SH-SY5Y (cell line): ENCODE data around the gene ZNF790.
A peak's percentile ranks its signal among the peaks of the same experiment; 100 is the strongest.

ENCODE experiments used
- GATA2 ChIP-seq: IDR thresholded peaks from 2 replicates; pipeline ENCODE4 v1.6.1; 2011; ENCODE audit warnings: mild to moderate bottlenecking, low read depth, low read length
- GATA3 ChIP-seq: IDR thresholded peaks from 2 replicates; pipeline ENCODE4 v1.6.1; 2011; ENCODE audit warnings: low read depth, mild to moderate bottlenecking, low read length, moderate library complexity

Gene ZNF790

DNA sequence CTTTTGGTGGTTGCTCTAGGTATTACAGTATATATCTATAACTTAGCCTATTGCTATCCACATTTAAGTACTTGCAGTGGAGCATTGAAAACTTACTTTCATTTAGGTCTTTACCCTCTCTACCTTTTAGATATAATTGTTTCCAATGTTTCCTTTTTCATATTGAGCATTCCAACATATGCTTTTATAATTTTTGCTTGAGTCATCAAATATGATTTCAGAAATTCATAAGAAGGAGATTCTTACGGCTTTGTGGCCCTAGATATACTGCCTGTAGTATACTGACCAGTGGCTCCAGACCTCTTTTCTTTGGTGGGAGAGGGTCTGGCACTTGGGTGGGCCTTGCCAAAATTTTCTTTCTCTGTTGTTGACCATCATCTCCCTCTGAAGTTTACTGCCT, 32.8 kb downstream of the ZNF790 start:
- TF ChIP-seq GATA2 = no peak

DNA sequence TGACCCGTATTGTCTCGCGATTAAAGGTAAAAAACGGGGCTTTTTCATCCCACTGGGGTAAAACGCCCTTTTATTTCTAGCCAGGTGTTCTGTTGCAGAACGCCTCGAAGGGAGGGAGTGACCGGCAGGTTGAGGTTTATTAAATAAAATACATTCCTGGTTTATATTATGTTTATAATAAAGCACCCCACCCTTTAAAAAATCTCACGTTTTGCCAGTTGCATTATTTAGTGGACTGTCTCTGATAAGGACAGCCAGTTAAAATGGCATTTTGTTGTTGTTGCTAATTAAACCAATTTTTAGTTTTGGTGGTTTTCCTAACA, 40.4 kb downstream of the ZNF790 start:
- TF ChIP-seq GATA3 (no peak), GATA2 (no peak)

DNA sequence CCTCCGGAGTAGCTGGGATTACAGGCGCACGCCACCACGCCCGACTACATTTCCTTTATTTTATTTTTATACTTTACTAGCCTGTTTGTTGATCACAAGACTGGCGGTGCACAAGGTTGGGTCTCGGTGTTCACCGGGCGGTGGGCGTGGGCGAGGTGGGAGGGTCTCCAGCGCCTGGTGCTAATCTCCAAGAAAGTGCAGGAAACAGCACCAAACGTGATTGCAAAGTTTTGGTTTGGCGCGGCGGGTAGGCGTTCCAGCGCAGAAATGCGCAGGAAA, 41.5 kb downstream of the ZNF790 start:
- no peak for TF ChIP-seq GATA2
- TF ChIP-seq GATA3 = no peak

DNA sequence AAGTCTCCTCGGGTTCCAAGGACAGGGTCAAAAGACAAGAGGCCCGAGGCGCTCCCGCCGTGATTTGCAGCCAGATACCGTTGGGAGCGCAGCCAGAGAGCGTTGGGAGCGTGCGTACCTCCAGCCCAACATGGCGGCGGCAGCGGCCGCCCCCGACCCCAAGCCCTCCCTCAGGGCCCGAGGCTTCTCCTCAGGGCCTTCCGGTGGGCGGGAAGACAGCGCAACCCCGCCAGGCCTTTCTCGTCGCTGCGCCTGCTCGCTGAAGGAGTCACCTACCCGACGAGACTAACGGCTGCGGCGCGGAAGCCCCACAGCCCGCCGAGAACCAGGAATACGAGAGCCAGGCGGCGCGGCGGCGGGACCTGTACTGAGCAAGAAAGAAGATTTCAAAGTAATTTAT, 62.4 kb downstream of the ZNF790 start:
- TF ChIP-seq GATA2 (no peak), GATA3 (no peak)

DNA sequence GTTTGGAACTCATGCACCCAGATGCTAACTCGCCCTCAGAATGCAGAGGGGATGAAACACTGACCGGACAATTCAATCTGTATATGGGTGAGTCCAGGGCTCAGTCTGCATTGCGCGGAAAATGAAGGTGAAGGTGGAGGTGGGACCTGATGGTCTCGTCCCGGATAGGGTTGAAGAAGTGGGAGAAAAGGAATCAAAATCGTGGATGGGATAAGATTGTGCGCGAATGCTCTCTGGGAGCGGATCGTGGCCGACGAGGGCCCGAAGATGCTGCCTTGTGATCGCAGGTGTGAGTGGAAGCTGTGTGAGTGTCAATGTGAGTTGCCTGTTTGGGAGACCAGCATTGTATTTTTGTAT, 65.0 kb downstream of the ZNF790 start:
- TF ChIP-seq GATA2 (no peak), GATA3 (no peak)

DNA sequence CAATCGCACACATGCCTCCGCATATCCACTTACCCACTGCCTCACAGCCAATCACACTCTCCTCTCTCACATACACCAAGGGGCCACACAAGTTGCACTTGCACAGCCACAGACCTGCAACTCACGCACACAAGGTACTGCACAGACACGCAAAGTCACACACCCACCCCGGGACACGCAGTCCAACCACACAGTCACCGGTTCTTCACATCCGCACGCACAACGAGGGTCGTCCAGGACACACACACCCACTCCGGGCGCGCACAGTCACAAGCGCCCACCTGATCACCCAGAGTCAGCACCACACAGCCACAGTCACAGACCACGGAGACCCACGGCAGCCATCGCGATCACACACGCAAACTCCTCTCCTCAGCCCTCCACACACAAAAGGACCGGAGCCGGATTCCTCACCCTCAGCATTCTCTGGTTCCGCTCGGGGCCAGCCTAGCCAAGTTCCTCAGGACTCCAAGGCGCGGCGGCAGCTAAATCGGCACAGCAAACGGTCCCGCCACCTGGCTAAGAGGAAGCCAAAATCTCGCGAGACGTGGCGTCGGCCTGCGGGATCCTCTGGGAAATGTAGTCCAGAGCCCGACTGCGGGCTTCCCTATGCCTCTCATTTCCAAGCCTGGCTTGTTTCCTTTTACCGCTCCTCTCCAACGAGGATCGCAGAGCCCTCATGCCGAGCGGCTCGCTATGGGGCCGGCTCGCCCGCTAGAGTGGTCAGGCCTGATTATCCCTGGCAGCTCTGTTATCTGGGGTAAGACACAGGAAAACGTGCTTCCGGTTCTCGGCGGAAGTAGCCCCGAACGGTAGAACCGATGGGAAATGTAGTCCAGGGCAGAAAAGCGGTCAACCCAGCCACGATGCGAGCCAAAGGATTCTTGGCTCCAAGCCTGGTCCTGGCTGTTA, 65.6 kb downstream of the ZNF790 start, which contains the start of gene ZNF850:
Gene ZNF850, minus strand, starts transcription at position 497 of the 912 bp plus-strand sequence. CDS start 10,201 bp downstream, outside the sequence.
- TF ChIP-seq GATA3 = no peak
- TF ChIP-seq GATA2 = peak; percentile 54

DNA sequence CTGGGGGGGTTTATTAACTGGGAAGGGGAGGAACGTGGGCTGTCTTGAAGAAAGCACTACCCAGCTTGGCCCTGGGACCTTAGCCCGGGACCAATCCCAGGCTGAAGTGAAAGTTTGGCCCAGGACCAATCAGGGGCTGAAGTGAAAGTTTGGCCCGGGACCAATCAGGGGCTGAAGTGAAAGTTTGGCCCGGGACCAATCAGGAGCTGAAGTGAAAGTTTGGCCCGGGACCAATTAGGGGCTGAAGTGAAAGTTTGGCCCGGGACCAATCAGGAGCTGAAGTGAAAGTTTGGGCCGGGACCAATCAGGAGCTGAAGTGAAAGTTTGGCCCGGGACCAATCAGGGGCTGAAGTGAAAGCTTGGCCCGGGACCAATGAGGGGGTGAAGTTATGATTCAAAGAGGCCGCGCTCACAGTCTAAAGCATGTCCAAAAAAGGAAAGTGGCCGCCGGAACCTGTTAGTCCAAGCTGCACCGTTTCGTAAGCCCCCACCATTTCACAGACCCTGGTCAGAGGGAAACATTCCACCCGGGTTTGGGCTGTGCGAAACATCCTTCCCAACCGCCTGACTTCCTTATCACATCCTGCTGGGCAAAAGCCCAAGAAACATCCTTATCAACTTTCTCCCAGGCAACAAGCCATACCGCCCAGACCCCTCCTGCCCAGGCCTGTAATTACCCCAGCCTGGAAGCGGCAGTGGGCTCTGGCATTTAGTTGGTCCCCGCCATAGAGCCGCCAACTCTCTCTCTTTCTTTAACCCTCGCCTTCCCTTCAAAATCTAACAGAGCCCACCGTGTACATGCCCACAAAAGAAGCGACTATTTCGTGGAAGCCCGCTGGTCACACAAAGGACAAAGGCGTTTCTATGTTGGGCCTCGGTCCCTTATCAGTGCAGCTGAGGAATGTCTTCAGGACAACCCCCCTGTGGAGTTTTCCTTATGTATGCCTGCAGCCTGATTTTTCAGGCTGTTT, 66.6 kb downstream of the ZNF790 start:
- TF ChIP-seq GATA3 = no peak
- TF ChIP-seq GATA2 = peak; percentile 65; the same call in 1 of the 2 replicates
